ENCODE data around the gene FOXK1.

The FOXK1 gene

GRCh38 chr7:4783762-4784351 lies 101.8 kb downstream of the FOXK1 start (continued):
- no peak for TF ChIP-seq ZNF362 (tag by site-specific recombination; IDR thresholded peaks at IDR 0.05)

DNA sequence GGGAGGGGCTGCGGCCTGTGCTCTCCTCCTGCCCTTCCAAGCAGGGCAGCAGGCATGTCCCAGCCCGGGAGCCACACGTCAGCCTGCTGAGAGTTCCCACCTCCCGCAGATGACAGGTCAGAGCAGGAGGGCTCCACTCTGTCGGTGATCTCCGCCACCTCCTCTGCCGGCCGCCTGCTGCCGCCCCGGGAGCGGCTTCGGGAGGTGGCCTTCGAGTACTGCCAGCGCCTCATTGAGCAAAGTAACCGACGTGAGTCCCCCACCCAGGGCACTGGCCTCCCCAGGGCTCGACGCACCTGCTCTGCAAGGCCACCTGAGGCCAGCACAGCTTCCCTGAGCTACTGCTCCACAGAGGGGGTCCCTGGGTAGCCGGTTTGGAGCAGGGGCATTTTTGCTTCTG lies 102.7 kb downstream of the FOXK1 start:
- Histone ChIP-seq H3K4me1 (ENCODE audit: control insufficient read depth, insufficient read depth, low read length) (no peaks in the 10 kb centered on the region), H3K9me3 (ENCODE audit: control insufficient read depth, insufficient read depth, low read depth, low read length) (no peaks in the 10 kb centered on the region), H3K36me3 (ENCODE audit: control insufficient read depth in 2 of 2, insufficient read depth in 1 of 2, low read length in 2 of 2) (peaks cover 0 to 52% of the 10 kb centered on the region in 2 experiments; a peak in 2 of 3 replicates), H3K4me3 (ENCODE audit: low read depth, low read length) (no peak overlapping the region), H3K27ac (ENCODE audit: extremely low read depth, low read depth, low read length) (no peak overlapping the region)
- ChIA-PET POLR2A (interaction anchor here (1.3 kb wide), 1 partner anchor 9 kb away, joined by 4 read pairs; the partner anchor contains the start of gene AP5Z1), CTCF (interaction anchor here (0.6 kb wide), 2 partner anchors 300 to 1914 kb away, joined by 3 read pairs; no protein-coding TSS in a partner anchor)
- TF ChIP-seq ZNF48 (tag by site-specific recombination; IDR thresholded peaks at IDR 0.05), result no peak
- no peak for TF ChIP-seq ZNF664 (tag by site-specific recombination; IDR thresholded peaks at IDR 0.05)
- no peak for TF ChIP-seq EGR2 (tag by site-specific recombination; IDR thresholded peaks at IDR 0.05; ENCODE audit: low read depth)
- no peak for TF ChIP-seq ZNF174 (tag by site-specific recombination; IDR thresholded peaks at IDR 0.05)
- TF ChIP-seq, protein P1, sequence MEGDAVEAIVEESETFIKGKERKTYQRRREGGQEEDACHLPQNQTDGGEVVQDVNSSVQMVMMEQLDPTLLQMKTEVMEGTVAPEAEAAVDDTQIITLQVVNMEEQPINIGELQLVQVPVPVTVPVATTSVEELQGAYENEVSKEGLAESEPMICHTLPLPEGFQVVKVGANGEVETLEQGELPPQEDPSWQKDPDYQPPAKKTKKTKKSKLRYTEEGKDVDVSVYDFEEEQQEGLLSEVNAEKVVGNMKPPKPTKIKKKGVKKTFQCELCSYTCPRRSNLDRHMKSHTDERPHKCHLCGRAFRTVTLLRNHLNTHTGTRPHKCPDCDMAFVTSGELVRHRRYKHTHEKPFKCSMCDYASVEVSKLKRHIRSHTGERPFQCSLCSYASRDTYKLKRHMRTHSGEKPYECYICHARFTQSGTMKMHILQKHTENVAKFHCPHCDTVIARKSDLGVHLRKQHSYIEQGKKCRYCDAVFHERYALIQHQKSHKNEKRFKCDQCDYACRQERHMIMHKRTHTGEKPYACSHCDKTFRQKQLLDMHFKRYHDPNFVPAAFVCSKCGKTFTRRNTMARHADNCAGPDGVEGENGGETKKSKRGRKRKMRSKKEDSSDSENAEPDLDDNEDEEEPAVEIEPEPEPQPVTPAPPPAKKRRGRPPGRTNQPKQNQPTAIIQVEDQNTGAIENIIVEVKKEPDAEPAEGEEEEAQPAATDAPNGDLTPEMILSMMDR (tag by site-specific recombination; IDR thresholded peaks at IDR 0.05), result no peak
- no peak for TF ChIP-seq ZNF488 (tag by site-specific recombination; IDR thresholded peaks at IDR 0.05)
- TF ChIP-seq GLIS2 (tag by site-specific recombination; IDR thresholded peaks at IDR 0.05), result no peak

- POLR2A ChIA-PET, result interaction anchor here (1.3 kb wide), 1 partner anchor 10 kb away, joined by 4 read pairs; the partner anchor contains the start of gene AP5Z1
- Histone ChIP-seq H3K4me1 (ENCODE audit: control insufficient read depth, insufficient read depth, low read length) (no peaks in the 10 kb centered on the region), H3K4me3 (ENCODE audit: low read depth, low read length) (no peak overlapping the region), H3K9me3 (ENCODE audit: control insufficient read depth, insufficient read depth, low read depth, low read length) (no peaks in the 10 kb centered on the region), H3K36me3 (ENCODE audit: control insufficient read depth in 2 of 2, insufficient read depth in 1 of 2, low read length in 2 of 2) (peaks cover 0 to 54% of the 10 kb centered on the region in 2 experiments; a peak in 2 of 3 replicates), H3K27ac (ENCODE audit: extremely low read depth, low read depth, low read length) (no peak overlapping the region)
- CTCF ChIA-PET, result no interaction called here
- TF ChIP-seq HOXC10 (CRISPR knock-in tag; IDR thresholded peaks at IDR 0.05) (no peak), ZNF830 (tag by site-specific recombination; IDR thresholded peaks at IDR 0.05; ENCODE audit: low read depth) (no peak), ZNF600 (tag by site-specific recombination; IDR thresholded peaks at IDR 0.05) (no peak), ZNF311 (tag by site-specific recombination; IDR thresholded peaks at IDR 0.05; ENCODE audit: borderline replicate concordance) (no peak), ZNF624 (tag by site-specific recombination; IDR thresholded peaks at IDR 0.05) (no peak), GLI2 (tag by site-specific recombination; IDR thresholded peaks at IDR 0.05; ENCODE audit: borderline replicate concordance, low read depth) (no peak), ZNF76 (tag by site-specific recombination; IDR thresholded peaks at IDR 0.05; ENCODE audit: borderline replicate concordance, low read depth) (no peak), ZNF174 (tag by site-specific recombination; IDR thresholded peaks at IDR 0.05) (no peak), ZNF266 (tag by site-specific recombination; IDR thresholded peaks at IDR 0.05; ENCODE audit: low read depth) (no peak), GLIS1 (tag by site-specific recombination; IDR thresholded peaks at IDR 0.05) (no peak), ZNF843 (tag by site-specific recombination; IDR thresholded peaks at IDR 0.05) (no peak), KLF9 (tag by site-specific recombination; IDR thresholded peaks at IDR 0.05; ENCODE audit: low read depth) (no peak), ZNF426 (tag by site-specific recombination; IDR thresholded peaks at IDR 0.05) (no peak), ZBTB17 (tag by site-specific recombination; IDR thresholded peaks at IDR 0.05) (no peak), SCRT1 (tag by site-specific recombination; IDR thresholded peaks at IDR 0.05; ENCODE audit: borderline replicate concordance) (no peak), ZNF202 (tag by site-specific recombination; IDR thresholded peaks at IDR 0.05; ENCODE audit: borderline replicate concordance) (no peak)
- TF ChIP-seq, protein P2, sequence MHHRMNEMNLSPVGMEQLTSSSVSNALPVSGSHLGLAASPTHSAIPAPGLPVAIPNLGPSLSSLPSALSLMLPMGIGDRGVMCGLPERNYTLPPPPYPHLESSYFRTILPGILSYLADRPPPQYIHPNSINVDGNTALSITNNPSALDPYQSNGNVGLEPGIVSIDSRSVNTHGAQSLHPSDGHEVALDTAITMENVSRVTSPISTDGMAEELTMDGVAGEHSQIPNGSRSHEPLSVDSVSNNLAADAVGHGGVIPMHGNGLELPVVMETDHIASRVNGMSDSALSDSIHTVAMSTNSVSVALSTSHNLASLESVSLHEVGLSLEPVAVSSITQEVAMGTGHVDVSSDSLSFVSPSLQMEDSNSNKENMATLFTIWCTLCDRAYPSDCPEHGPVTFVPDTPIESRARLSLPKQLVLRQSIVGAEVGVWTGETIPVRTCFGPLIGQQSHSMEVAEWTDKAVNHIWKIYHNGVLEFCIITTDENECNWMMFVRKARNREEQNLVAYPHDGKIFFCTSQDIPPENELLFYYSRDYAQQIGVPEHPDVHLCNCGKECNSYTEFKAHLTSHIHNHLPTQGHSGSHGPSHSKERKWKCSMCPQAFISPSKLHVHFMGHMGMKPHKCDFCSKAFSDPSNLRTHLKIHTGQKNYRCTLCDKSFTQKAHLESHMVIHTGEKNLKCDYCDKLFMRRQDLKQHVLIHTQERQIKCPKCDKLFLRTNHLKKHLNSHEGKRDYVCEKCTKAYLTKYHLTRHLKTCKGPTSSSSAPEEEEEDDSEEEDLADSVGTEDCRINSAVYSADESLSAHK (tag by site-specific recombination; IDR thresholded peaks at IDR 0.05), result no peak
- TF ChIP-seq, protein P3, sequence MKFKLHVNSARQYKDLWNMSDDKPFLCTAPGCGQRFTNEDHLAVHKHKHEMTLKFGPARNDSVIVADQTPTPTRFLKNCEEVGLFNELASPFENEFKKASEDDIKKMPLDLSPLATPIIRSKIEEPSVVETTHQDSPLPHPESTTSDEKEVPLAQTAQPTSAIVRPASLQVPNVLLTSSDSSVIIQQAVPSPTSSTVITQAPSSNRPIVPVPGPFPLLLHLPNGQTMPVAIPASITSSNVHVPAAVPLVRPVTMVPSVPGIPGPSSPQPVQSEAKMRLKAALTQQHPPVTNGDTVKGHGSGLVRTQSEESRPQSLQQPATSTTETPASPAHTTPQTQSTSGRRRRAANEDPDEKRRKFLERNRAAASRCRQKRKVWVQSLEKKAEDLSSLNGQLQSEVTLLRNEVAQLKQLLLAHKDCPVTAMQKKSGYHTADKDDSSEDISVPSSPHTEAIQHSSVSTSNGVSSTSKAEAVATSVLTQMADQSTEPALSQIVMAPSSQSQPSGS (tag by site-specific recombination; IDR thresholded peaks at IDR 0.05; ENCODE audit: low read depth), result no peak
Observed at GRCh38 chr7:4785371-4785770, 103.3 kb downstream of the FOXK1 start.
